Neutrophil (primary cell): ENCODE results near the gene ZNF384.
A peak's percentile ranks its signal among the peaks of the same experiment; 100 is the strongest.

Experiments used
- H3K27ac ChIP-seq: fragments of 200-600 bp; sonication (generic); 2 replicates; pipeline ENCODE4 v1.5.1; 2016; ENCODE audit warnings: mild to moderate bottlenecking, moderate library complexity
- H3K27me3 ChIP-seq: fragments of 200-600 bp; sonication (generic); 2 replicates; pipeline ENCODE4 v1.6.0; 2016; ENCODE audit warnings: mild to moderate bottlenecking
- H3K36me3 ChIP-seq: fragments of 200-600 bp; sonication (generic); 2 replicates; pipeline ENCODE4 v1.5.1; 2017
- H3K4me1 ChIP-seq, 2 experiments: fragments of 200-600 bp in 1 of 2; sonication (generic) in 1 of 2; 1 replicate in 1 of 2; 2 replicates in 1 of 2; pipeline versions ENCODE4 v1.5.1 to v1.6.1; 2013 to 2016; ENCODE audit warnings: low read depth in 1 of 2, low read length in 1 of 2, mild to moderate bottlenecking in 1 of 2, moderate library complexity in 1 of 2; ENCODE audit not compliant: control insufficient read depth in 1 of 2, insufficient read depth in 1 of 2
- H3K4me3 ChIP-seq, 2 experiments: fragments of 200-600 bp in 1 of 2; sonication (generic) in 1 of 2; 1 replicate in 1 of 2; 2 replicates in 1 of 2; pipeline ENCODE4 v1.5.1; 2013 to 2016; ENCODE audit warnings: low read depth in 1 of 2, low read length in 1 of 2, mild to moderate bottlenecking in 1 of 2, moderate library complexity in 1 of 2
- H3K9me3 ChIP-seq: fragments of 200-600 bp; sonication (generic); 2 replicates; pipeline ENCODE4 v1.5.1; 2016
- TF ChIP-seq, protein P1 (sequence below): fragments of 200-600 bp; sonication (generic); IDR thresholded peaks from 2 replicates; pipeline ENCODE4 v1.5.1; 2016; ENCODE audit warnings: antibody characterized with exemption

The ZNF384 gene

DNA sequence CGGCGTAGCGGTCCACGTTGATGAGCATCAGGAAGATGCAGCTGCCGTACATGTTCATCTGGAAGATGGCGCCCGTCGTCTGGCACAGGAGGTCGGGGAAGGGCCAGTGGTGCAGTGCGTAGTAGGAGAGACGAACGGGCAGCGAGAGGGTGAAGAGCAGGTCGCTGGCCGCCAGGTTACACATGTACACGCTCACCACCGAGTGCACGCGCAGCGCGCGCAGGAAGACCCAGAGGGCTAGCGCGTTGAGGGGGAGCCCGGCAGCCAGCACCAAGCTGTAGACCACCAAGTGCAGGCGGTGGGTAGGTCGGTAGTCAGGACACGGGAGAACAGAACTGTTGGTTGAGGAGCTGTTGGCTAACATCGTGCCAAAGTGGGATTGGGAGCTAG lies 68.3 kb downstream of the ZNF384 start:
- TF ChIP-seq, protein P1, sequence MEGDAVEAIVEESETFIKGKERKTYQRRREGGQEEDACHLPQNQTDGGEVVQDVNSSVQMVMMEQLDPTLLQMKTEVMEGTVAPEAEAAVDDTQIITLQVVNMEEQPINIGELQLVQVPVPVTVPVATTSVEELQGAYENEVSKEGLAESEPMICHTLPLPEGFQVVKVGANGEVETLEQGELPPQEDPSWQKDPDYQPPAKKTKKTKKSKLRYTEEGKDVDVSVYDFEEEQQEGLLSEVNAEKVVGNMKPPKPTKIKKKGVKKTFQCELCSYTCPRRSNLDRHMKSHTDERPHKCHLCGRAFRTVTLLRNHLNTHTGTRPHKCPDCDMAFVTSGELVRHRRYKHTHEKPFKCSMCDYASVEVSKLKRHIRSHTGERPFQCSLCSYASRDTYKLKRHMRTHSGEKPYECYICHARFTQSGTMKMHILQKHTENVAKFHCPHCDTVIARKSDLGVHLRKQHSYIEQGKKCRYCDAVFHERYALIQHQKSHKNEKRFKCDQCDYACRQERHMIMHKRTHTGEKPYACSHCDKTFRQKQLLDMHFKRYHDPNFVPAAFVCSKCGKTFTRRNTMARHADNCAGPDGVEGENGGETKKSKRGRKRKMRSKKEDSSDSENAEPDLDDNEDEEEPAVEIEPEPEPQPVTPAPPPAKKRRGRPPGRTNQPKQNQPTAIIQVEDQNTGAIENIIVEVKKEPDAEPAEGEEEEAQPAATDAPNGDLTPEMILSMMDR, result no peak
- no peak overlapping the region for H3K27ac ChIP-seq
- H3K4me1 ChIP-seq, result peaks cover 8 to 11% of the 10 kb centered on the region in 2 experiments
- no peaks in the 10 kb centered on the region for H3K9me3 ChIP-seq
- no peaks in the 10 kb centered on the region for H3K36me3 ChIP-seq
- peak overlapping the region; percentile 54 to 55 for H3K4me3 ChIP-seq
- peaks cover 6% of the 10 kb centered on the region for H3K27me3 ChIP-seq

DNA sequence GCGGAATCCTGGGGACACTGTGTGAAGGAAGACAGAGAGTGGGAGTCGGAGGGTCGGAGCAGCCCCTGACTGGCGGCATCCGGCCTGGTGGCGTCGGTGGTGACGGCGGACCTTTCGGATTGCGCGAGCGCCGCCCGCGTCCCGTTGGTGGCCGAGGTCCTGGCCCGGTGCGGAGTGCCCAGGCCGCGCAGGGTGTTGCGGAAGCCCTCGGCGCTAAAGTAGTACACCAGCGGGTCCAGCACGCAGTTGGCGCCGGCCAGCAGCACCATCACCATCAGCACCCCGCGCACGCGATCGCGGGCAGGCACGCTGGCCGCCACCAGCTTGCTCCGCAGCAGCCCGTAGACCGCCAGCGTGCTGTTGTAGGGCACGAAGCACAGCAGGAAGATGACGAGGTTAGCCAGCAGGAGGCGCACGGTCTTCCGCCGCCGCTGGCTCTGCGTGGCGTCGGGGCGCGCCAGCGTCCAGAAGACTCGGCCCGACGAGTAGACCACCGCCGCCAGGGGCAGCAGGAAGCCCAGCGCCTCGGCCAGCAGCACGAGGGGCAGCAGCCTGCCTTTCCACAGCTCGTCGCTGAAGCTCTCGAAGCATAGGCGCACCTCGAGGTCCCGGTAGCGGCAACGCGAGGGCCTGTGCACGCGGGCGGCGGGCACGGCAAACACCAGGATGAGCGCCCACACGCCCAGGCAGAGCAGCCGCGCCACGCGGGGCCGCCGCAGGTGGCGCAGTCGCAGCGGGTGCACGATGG lies 68.9 kb downstream of the ZNF384 start:
- Histone ChIP-seq H3K36me3 (no peaks in the 10 kb centered on the region), H3K27me3 (peaks cover 6% of the 10 kb centered on the region), H3K4me3 (peak overlapping the region; percentile 54 to 55), H3K9me3 (no peaks in the 10 kb centered on the region), H3K4me1 (peaks cover 8 to 11% of the 10 kb centered on the region in 2 experiments), H3K27ac (no peak overlapping the region)
- TF ChIP-seq, protein P1, result peak; percentile 71

DNA sequence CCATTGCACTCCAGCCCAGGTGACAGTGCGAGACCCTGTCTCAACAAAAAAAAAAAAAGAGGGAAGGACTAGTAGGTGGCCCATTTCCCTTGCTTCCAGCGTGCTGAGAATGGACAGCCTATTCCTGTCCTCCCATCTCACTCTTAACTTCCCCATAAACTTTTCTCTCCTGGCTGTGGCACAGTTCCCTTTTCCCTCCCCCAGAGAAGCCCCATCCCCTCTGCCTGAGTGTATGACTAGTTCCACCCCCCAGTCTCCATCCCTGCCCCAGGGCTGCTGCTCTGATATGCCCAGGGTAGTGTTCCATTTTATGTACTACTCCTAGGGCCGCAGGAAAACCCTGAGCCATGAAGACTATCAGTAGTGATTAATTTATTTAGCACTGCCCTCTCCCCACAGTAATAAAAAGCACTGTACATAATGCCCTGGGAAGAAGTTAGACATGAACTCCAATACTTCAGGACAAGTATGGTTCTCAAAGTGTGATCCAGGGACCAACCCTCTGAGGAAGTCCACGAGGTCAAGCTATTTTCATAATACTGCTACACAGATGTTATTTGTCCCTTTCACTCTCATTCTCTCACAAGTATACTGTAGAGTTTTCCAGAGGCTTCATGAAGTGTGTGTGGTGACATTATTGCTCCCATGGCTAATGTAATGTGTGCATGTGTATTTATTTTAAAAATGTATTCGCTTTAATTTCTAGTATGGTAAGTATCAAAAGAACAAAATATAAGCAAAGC lies 70.5 kb downstream of the ZNF384 start:
- H3K4me1 ChIP-seq, result peaks cover 14 to 16% of the 10 kb centered on the region in 2 experiments
- H3K36me3 ChIP-seq, result no peaks in the 10 kb centered on the region
- H3K27me3 ChIP-seq, result peaks cover 6% of the 10 kb centered on the region
- no peak overlapping the region for H3K27ac ChIP-seq
- no peaks in the 10 kb centered on the region for H3K9me3 ChIP-seq
- TF ChIP-seq, protein P1, result no peak
- H3K4me3 ChIP-seq, result no peak overlapping the region
